GM18507 (cell line): ENCODE measurements around the gene ZSWIM5.
"Not testable (repeated sequence)": the region's sequence is repeated elsewhere in the genome, so short reads cannot be mapped to it uniquely, and the experiment has no call there.

ENCODE experiments used
- DNase-seq: peaks from one replicate; pipeline ENCODE4 v3.0.0; 2011; ENCODE audit warnings: low read depth; ENCODE audit not compliant: insufficient read length; ENCODE audit errors: extremely low spot score
- FAIRE-seq: peaks from 2 replicates; lab custom pipeline; 2011; peaks lifted over from hg19 to GRCh38; lab: Jason Lieb, UNC

ZSWIM5 gene

DNA sequence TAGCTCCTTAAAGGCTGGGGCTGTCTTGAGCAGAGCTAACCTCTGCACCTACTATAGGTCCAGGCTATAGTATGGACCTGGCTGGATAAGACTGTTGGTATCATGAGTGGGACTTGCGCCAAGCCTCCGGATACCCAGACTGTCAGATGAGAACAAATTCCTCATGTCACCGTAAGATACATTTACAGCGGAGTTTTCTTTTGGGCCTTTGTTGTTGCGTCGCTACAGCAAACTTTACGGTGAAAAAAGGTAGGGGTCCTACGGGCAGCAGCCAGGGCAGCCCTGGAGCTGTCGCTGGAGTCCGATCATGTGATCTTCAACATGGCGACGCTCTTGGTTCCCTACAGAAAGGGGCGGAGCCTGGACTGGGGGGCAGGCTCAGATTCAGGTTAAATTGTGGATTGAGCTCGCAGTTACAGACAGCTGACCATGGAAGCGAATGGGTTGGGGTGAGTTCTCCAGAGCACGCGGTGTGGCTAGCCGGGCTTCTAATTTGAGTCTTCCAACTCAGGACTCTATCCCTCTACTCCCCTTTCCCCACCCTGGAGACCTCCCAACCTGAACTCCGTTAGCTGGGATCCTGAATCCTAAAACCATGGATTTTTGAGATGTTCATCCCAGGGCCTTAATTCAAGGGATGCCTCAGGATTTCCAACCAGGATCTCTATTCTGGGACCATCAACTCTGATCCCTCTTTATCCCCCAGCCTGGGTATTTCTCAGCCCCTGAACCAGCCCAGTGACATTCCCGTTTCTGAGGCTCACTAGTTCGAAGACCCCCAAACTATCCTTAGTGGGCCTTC is 194.4 kb downstream of the ZSWIM5 start, which contains the start of gene UROD:
TSS of gene UROD (plus strand) at position 418 of the 802 bp plus-strand sequence. CDS start at position 430, 12 bp downstream.
- peak; percentile 86 for DNase-seq
- peak; percentile 98 for FAIRE-seq

DNA sequence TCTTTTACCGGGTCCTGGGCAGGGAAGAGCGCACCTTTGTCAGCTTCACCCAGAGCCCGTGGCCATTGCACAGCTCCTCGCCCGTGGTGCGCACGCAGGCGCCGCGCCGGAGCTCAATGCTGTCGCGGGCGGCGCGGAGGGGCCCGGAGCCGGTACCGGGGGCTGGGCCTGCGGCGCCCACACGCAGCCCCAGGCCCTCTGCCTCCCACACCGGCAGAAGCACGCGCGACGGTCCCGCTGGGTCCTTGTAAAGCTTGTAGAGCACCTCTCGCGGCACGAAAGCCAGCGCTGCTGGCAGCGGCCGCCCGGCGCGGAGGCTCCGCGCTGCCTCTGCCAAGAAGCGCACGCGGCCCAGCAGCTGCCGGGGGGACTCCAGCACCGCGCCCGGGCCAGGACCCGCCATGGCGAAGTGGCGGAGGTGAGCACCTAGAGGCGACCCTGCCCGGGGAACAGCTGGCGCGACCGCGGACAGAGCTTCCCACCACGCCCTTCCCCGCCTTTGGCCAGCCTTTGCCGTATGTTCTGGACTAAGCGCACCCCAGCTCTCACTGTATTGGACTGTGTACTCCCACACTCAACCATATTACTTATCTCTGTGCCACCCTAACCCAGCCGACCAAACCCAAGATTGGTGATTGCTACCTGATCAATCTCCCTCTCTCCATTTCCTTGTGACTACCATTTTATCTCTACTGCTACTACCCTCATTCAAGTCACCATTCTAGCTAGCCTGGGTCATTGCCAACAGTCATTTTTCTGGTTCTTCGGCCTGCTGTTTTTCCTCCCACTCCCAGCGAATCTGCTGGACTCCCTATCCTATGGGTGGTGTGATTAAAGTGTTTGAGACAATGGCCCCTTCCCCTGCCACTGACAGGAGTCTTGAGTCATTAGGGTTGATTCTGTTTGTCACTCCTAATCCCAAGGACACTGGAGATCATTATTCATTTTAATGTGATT is 195.3 kb downstream of the ZSWIM5 start, which contains the start of gene HECTD3:
TSS of gene HECTD3 (minus strand) at position 470 of the 957 bp plus-strand sequence. CDS start at position 403, 67 bp downstream.
- DNase-seq (no peak), FAIRE-seq (peak; percentile 92)

DNA sequence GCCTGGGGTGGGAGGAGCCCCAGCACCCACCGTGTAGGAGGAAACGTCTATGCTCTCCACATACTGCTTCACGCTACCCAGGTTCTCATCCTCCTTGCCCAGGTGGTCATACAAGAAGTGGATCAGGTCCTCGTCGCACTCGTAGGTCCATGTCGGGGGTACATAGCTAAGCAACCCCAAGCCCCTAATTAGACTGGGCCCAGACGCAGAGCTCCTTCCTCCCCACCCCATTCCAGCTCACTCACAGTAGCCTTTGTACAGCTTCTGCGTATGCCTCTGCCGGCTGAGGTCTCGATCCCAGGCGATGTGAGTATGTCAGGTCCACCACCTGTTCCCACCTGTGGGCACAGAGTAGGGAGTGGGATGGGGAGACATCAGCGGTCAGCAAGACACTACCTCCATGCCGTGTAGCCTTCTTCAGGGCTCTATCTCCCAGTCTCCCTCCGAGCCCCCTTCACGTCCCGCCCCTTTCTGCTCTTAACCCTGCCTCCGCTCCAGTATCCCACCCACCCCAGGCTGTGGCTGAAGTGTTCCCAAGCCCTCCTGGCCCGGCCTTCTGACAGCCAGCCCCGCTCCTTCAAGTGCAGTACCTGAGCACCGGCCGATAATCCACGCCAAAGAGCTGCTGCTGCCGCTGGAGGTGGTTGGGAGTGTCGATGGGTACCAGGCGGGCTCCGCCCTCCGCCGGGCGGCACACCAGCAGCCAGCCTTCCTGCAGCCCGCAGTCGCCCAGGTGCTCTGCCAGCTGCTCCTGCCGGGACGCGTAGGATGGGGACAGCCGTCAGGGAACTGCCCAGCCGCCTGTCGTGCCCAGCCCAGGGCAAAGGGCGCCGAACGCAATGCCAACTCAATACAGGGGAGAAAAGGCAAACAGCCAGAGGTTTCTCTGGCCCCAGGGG is 196.2 kb downstream of the ZSWIM5 start:
- DNase-seq, result no peak

DNA sequence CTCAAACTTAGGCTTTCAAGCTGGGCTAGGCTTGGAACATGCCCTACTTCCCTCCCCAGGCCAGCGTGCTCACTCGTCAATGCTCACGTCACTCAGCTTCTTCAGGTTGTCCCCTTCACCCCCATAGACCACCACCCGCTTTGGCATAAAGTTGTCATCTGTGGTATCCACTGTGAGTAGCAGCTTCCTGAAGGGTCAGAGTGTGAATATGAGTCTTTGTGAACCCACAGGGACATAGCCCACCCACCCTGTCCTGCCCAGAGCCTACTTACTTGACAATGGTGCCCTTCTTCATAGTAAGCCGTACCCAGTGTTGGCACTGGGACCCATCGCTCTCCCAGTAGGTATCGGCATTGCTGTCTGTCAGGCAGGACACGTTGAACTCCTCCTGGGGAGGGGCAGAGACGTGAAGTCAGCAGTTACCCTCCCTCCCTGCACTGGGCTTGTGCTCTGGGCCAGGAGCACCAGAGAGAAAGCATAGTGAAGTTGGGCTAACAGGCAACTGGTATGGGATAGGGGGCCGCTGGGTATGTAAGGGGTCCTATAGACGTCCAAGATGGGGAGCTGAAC is 197.0 kb downstream of the ZSWIM5 start:
- DNase-seq (no peak), FAIRE-seq (no peak)

More for the DNA sequence above, 196.2 kb downstream of the ZSWIM5 start:
- no peak for FAIRE-seq

DNA sequence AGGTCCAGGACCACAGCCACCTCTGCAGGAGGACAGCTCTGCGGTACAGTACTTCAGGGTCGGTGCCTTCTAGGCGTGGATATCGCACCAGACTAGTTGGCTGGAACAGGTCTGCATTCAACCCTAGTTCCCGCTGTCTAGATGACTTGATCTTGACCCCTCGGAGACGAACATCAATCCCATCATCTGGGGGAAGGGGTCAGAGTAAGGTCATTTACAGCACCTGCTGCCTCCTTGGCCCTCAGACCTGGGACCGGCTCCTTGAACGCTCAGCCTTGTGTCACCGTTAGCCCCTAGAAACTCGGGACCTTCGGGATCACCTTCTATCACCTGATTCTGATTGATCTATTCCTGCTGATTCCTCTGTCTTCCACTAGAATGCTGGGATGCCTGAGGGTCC is 197.9 kb downstream of the ZSWIM5 start:
- no peak for DNase-seq
- no peak for FAIRE-seq

DNA sequence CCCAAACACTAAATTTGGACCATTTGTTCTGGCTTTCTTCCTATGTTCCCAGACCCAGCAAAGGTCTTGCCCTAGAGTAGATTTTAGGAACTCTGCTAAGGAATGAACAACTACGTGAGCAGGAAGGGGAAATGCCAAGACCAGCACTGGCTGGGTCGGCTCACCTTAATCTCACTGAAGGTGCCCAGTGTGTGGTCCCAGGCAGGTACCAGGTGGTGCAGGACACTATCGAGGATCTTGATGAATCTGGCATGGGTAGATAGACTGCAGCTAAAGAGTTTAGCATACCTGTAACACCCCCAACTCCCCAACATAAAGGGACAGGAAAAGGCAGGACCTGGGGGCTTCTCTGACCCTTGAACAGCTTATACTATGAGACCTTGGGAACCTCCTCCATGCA is 198.3 kb downstream of the ZSWIM5 start:
- FAIRE-seq (no peak), DNase-seq (no peak)

DNA sequence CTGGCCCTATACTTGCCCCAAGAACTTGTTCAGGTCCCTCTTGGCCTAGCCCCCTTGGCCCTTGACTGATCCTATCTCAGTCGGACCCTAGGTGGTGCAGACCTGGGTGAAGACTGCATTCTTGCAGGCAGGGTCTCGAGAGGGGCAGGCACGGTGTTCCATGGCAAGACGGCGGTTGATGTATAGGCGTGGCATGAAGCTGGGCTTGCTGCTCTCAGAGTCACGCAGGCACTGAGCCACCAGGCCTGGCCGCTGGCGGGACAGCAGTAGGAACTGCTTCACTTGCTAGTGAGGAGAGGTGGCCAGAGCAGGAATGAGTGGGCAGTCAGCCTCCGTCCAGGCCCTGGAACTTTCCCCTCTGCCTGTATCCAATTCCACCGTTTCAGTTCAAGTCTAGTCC is 199.1 kb downstream of the ZSWIM5 start:
- DNase-seq, result no peak
- FAIRE-seq, result no peak

DNA sequence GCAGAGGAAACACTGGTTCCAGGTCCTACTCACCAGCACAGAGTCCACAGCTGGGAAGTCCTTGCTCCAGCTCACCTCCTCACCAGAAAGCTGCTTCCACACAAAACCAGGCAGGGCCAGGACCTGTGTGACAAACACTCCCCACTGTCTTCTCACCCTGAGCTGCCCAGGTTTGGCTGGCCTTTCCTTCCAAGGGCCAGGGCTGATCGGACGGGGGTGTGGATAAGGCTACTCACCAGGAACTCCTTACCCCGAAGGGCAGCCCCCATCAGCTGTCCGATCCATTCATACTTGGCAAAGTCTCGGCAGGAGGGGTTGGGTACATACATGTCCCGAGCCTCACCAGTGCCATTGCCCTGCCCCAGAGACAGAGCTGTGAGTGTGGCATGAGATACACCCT is 200.6 kb downstream of the ZSWIM5 start:
- DNase-seq, result no peak
- no peak for FAIRE-seq

DNA sequence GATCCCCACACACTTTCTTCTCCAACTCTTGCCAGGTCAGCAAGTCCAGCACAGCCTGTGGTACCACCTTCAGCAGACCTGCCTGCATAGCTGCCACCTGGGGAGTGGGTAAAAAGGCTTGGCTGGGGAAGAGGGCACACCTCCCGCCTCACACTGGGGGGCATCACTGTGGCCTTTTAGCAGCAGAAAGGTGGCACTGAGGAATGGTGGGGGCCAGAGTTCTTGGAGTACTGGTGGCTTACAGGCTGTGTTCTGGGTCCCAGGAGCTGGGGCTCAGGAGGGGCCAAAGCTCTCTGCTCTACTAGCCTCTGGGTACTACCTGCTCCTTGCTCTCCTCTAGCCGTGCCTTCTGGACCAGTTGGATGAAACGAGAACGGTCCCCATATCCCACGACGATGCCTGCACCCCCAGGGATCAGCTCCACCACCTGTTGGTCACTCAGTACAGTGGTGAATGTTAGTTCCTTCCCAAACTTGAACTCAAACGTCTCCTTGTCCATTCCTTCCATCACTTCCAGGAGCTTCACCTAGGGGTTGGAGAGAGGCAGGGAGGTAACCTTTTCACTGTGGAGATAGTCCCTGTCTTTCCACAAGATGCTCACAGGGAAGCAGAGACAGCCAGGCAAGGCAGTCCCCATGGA is 202.0 kb downstream of the ZSWIM5 start:
- no peak for DNase-seq
- FAIRE-seq, result no peak

DNA sequence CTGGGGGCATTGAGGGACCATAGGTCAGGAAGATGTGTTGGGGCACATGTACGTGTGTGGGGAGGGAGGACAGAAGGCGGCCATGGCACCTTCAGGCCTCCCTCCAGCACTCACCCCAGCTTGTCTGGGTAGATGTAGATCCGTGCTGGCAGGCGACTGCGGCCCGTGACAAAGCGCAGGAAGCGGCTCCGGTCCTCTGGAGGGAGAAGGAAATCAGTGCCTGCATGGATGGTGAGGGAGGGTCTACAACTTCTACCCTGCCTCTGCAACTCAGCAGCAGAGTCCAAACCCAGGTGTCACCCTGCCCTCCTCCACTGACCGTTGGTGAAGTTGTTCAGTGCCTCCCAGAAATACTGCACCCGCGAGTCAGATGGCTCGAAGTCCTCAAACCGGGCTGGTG is 202.7 kb downstream of the ZSWIM5 start:
- DNase-seq (no peak), FAIRE-seq (no peak)

DNA sequence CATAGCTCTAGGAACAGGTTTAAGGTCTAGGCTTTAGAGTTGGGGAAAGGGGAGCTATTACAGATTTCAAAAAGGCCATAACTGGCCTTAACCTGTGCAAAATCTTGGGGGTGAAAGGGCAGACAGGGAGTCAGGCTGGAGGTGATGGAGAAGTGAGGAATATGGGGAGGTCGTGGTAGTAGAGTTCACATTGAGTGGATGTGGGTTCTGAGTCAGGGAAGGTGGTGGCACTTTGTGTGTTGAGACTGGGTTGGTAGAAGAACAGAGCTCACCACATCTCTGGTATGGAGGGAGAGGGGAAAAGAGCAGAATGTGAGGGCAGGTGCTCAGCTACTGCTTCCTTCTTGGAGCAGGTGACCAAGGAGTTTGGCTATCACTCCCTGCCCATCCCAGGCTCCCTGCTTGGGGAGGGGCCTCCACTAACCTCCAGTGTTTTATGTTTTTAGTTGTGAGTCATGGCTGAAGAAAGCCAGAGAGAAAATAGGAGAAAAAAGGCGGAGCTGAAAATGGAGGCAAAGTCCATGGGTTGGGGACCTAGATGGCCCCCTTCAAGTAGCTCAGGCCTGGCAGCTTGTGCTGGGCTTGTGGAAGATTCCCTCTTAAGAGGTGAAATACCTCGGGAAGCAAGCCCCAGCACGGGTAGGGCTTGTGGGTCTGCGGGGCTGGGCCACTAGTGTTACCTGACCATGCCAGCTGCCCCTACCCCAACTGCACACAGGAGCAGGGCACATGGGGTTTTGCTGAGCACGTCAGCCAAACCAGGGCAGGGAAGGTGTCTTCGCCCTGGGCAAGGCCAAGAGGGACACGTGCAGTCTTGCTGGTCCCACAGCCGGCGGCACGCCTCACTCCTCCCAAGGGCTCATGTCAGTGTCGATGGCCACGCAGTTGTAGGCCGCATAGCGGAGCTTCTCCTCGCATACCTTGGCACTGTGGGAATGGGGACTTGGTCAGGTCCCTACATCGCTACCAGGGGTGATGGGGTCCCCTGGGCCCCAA is 203.5 kb downstream of the ZSWIM5 start:
- FAIRE-seq, result no peak
- DNase-seq, result no peak

DNA sequence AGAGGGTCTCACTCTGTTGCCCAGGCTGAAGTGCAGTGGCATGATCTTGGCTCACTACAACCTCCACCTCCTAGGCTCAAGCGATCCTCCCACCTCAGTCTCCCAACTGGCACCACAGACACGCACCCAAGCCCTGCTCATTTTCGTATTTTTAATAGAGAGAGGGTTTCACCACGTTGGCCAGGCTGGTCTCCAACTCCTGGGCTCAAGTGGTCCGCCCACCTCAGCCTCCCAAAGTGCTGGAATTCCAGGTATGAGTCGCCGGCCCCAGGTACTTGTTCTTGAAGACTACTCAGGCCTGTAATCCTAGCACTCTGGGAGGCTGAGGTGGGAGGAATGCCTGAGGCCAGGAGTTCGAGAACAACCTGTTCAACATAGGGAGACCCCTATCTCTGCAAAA is 204.8 kb downstream of the ZSWIM5 start:
- not testable (repeated sequence) for FAIRE-seq, DNase-seq

DNA sequence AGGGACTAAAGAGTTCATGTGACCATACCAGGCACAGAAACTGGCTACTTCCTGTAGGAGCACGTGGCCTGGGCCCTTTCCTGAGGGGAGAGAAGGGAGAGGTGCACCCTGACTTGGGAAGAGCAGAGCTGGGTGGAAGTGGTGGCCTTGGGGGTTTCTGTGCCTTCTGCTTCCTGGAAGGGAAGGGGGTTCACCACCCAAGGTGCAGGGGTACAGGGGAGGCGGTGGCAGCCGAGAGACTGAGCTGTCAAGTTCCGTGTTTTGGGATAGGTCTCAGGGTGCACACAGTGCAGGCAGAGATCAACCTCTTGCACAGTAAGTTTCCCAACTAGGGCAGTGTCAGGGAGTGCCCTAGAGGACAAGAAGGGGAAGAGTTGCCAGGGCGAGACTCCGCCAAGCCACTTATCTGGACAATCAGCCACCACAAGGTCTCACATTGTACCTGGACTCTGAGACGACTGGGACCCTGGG is 205.4 kb downstream of the ZSWIM5 start:
- FAIRE-seq (no peak), DNase-seq (no peak)

DNA sequence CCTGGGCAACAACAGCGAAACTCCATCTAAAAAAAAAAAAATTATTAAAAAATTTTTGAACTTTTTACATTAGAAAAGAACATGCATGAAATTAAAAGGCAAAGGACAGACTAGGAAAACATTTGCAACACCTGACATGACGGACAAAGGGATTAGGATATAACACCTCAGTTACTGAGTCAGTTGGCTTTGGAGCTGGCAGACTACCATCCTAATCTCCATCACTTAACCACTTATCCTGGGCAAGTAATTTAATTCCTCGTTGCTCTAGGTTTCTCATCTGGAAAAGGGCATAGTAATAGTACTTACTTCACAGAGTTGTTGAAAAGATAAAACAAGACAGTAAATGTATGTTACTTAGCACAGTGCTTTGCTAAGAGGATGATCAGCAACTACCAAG is 207.2 kb downstream of the ZSWIM5 start:
- DNase-seq (no peak), FAIRE-seq (no peak)

DNA sequence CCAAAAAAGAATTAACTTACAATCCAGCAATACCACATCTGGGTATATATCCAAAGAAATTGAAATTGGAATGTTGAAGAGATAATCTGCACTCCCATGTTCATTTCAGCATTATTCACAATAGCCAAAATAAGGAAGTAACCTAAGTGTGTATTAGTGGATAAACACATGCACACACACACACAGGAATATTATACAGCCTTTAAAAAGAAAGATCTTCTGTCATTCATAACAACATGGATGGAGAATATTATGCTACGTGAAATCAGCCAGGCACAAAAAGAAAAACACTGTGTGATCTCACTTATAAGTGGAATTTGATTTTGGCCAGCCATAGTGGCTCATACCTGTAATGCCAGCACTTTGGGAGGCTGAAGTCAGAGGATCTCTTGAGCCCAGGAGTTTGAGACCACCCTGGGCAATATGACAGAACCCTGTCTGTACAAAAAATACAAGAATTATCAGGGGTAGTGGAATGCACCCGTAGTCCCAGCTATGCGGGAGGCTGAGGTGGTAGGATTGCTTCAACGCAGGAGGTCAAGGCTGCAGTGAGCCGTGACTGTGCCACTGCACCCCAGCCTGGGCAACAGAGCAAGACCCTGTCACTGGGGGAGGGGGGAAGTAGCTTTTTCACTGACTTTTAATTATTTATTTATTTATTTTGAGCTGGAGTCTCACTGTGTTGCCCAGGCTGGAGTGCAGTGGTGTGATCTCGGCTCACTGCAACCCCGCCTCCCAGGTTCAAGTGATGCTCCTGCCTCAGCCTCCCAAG is 210.8 kb downstream of the ZSWIM5 start:
- DNase-seq, result no peak
- no peak for FAIRE-seq

DNA sequence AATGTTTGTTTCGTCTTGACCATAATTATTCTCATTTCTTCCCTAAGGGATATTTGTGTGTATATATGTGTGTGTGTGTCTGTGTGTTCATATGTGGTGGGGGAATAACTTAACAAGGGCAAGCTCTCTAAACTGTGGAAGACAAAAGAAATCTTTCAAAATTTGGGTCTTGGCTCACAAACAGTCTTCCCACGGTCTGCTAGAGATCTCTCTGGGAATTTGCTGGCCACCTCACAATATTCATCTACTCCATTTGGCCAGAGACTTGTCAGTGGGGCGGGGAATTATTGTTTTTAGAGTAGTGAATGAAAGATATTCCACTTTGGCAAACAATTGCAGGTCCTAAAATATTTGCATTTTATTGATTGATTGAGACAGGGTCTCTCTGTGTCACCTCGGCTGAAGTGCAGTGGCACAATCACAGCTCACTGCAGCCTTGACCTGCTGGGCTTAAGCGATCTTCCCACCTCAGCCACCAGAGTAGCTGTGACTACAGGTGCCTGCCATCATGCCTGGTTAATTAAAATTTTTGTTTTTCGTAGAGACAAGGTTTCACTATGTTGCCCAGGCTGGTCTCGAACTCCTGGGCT is 212.0 kb downstream of the ZSWIM5 start:
- no peak for FAIRE-seq
- no peak for DNase-seq
